ENCODE results near the gene ITPR3.

ITPR3 gene

DNA sequence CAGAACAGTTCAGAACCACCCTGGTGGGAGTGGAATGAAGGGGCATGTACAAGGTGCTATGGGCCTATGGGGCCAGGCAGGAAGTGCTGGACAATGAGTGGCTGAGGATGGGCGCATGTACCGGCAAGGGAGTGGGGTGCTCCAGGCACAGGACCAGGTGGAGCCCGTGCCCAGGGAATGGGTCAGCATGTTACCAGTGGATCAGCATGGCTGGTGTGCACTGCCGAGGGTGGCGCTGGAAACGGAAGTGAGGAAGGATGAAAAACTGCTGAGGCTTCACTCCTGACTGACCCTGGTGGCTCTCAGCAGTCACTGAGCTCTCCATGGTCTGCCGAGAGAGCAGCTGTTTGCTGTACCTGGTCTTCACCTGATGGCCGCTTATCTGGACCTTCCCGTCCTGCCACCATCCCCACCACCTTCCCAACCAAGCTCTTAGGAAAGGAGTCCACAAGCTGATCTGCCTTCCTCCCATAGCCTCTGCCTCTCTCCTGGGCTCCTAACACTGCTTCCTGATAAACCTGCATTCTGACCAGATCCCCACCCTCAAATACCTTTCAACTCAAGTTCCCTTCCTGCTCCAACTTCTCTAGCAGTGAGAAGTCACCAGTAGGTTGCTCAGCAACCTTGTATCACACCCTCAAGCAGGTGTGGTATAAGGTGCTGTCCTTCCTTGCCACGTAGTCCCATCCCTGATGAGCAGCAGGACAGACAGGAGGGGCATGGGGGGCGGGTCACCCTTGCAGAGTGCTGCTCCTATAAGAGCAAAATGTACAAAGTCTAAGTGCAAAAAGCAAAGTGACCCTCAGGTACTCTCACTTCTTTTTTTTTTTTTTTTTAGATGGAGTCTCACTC is 83.3 kb downstream of the ITPR3 start:
- DNase-seq, result no peak

DNA sequence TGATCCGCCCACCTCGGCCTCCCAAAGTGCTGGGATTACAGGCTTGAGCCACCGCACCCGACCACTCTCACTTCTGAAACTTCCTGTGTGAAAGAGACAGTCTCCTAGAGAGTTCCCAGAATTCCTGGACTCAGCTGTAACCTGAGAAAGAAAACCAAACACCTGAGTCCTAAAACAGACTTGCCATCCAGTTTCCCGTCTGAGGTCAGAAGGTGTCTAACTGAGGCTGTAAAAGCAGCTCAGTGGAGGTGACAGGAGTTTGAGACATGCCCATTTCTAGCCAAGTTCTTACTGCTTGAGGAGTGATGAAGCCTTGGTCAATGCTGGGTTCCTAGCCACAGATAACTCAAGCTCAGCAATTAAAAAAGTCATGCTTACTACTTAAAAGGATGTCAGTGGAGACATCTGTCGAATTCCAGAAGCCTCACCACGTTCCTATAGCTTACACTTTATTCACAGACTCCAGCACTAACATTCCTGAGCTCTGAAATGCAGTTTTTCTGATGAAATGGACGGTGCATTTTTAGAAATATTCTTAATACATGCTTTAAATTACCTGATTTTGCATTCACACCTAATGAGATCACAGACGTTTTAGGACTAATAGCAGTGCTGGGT is 84.3 kb downstream of the ITPR3 start:
- DNase-seq, result no peak

DNA sequence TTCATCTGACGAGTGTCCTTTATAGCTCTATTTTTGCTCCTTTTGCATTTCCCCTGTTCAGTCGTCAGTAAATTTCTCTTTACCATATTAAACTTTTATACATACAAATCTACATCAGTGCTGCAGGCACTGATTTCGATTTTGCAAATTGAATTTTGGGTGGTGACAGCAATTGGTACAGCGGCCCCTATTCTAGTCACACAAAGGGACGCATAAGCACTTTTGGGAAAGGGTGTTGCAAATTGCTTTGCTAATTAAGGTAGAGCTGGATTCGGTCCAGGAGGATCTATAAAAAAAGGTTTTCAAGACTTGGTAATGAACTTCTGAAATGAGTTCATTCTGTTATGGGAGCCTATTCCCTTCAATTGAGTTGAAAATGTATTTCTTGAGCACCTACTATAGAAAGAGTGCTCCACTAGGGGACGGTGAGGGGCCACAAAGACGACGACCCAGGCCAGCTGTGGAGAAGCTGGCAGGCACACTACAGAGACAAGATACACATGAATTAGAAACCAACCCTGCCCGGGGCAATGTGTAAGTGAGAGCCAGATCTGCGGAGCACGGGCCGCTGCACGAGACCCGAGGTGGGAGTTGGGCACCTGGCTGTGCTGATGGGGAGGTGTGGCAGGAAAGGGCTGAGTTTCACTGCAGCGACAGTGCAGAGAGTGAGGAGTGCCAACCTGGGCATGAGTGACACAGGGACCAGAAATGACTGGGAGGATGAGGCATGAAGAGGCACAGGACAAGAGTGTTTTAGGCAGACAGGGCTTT is 85.0 kb downstream of the ITPR3 start:
- DNase-seq, result no peak

DNA sequence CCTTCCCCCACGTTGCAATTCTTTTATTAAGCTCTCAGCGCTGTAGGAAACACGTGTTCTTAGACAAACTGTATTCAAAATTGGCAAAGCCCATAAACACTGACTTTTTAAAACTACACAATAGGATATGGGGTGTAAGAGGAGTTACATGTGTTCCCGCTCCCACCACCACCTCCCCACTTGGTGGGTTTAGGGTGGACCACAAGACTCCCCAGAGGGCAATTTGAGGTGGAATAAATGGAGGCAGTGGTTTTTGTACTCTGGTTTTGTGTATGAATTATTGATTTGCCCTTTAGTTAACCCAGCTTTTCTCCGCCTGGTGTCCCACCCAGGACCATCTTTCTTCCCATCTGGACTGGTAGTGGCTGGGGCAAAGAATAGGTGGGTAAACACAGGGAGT is 86.6 kb downstream of the ITPR3 start:
- DNase-seq, result no peak

DNA sequence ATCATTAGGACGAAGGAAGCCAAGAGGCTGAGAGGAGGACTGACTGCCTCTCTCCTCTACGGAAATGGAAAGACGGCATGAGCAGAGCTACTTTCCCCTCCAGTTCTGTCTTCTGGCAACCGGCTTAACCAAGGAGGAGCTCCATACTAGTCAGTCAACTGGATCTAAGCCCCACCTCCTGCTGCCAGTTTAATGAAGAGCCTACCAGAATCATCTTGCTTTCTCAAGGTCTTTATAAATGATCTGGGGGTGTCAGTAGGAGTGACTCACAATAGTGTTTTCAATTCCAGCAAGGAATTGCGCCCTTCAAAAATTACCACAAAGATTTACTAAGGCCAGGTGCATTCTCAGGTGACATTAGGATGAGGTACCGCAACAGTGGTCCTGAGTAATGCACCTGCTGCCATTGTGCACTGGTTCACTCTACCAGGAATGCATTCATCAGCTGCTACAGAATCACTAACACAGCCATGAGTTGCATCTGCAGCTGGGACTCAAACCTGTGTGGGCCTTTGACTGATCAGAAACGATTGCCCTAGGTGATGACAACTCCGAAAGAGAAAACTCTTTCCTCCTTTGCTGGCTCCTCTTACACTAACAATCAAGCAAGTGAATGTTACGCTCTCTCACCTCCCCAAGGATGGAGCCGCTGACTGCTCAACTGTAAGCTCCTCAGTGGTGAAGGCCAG is 87.5 kb downstream of the ITPR3 start:
- DNase-seq, result no peak

DNA sequence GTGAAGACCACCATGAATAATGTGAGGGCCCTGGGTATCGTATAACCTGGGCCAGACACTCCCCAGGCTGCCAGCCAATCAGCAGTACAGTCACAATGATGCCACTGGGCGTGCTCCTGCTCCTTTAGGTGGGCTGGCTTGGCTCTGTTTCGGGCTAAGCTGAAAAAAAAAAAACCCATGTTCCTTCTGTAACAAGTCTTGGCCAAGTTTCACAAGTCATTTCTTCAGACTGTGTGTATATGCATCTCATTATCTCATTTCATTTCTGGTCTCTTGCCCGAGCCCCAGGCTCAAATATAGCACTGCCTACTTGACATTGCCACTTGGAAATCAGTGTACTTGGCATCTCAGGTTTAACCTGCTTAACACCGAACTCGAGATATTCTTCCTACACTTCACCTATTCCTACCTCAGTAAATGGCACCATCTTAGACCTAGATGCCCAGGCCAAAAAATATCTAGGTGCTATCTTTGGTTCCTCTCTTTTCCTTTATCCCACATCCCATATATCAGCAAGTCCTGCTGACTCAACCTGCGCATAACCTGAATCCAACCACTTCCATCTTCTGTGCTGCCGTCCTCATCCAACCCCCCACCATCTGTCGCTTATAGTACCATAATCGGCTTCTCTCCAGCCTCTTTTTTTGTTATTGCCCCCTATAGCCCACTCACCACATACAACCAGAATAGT is 88.6 kb downstream of the ITPR3 start:
- DNase-seq, result no peak

DNA sequence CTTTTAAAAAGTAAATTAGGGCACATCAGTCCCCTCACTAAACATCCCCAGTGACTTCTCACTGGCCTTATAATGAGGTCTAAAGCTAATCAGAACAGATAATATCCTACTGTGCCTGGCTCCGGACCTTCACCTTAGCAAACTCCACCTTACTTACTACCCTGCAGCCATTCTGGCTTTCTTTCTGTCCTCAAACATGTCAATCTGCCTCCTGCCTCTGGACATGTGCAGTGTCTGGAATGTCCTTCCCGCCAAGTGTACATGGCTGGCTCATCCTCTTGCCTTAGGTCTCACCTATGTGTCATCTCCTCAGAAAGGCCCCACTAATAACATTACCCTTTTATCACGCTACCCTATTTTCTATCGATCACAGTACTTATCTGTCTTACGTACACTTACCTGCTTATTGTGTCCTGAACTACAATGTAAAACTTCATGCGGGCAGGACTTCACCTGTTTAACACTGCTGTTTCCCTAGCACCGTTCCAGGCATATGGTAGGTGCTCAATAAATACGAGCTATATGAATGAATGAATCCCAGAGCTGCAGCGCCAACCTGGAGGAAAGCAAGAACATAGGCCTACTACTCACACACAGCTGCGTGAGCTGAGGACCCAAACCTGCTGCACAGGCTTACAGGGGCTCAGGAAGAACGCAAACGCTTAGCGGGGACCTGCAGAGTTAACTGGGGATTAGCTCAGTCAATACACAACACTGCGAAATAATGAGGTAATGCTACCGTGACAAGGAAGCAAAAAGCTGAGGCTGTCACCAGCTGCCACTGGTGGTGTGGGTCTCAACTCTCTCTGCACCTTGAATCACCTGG is 89.4 kb downstream of the ITPR3 start:
- DNase-seq, result peak in 1 of 5 experiments; percentile 52

DNA sequence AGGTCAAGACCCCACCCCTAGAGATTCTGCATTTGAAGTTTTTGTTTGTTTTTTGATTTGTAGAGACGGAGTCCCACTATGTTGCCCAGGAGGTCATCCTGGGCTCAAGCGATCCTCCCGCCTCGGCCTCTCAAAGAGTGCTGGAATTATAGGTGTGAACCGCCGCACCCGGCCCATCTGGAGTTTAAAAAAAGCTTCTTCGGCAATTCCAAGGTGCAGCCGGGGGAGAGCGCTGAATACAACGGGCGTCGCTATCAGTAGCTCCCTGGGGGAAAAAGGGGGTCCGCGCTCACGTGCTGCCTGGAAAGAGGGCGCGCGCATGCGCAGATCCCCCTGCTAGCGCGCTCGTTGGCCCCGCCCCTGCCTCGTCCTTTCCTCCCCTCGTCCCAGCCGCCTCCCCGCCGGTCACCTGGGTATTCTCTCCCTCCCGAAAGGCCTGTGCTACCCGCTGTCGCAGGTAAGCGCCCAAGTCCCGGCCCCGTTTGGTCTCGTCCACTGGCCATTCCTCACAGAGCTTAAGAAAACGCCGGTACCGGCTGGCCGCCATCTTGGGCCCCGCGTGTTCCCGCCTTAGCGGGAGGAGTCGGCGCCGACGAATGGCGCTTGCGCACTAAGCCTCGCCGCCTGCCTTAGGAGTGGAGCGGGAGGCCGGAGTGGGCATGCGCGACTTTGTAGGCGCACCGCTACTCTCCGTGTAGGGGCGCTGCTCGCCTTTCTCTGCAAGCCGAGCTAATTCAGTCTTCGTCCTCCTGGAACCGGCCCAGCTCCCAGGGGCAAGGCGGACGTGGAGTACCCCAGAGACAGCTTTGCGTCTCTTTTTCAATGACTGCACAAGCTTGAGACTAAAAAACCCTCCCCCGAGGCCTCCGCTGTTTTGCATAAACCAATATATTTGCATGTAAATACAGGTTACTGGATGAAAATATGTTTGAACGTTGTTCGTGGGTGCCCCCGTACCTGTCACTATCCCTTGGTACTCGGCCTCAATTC is 90.3 kb downstream of the ITPR3 start, which contains the start of gene UQCC2:
UQCC2 (minus strand) TSS at position 561 of the 990 bp plus-strand sequence; CDS start at position 547, 14 bp downstream.
- peak; percentile 92 to 98 (median 96) for DNase-seq

DNA sequence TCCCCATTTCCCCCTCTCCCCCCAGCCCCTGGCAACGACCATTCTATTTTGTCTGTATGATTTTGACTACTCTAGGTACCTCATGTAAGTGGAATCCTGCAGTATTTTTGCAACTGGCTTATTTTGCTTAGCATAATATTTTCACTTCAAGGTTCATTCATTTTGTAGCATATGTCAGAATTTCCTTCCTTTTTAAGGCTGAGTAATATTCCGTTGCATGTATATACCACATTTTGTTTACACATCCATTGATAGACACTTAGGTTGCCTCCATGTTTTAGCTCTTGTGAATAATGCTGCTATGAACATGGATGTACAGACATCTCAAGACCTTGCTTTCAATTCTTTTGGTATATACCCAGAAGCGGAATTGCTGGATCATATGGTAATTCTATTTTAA is 91.8 kb downstream of the ITPR3 start:
- DNase-seq, result no peak

DNA sequence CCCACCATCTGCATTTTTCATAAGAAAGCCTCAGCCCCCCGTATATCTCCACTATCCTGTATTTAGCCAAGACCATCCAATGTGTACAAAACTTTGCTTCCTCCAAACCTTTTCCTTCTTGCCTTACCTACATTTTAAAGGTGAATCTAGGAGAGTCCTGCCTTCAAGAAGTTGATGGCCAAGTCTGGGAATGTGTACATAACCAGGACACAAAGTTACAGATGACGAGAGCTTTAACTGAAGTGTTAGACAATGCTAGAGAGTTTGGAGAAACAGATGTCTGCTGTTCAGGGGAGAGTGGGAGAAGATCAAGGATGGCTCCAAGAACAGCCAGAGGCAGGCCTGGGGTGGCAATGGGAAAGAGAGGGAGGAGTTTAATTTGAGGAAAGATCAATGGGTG is 92.7 kb downstream of the ITPR3 start:
- no peak for DNase-seq

DNA sequence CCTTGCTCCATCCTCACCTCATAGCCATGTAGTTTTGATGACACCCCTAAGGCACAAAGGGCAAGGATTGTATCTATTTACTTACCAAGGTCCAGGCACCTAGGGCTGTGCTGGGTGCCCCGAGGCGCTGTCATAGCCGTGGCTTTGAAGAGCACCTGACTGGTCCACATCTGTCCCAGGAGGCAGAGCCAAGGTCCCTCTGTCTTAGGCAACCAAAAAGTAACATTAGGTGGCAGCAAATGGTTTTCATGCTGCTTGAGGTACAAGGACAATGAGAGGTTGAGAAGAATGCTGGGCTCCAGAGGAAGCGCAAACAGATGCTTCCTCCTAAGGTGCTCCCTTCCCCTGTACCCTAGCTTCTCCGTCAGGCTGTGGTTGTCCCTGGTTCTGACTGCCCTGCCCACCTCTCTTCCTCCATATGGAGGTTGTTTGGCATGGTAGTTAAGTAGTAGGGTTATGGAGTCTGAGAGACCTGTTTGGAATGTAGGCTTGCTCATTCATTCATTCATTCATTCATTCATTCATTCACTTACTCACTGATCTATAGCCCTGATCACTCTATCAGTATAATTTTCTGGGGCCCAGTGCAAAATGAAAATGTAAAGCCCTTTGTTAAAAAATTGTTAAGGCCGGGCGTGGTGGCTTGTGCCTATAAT is 93.4 kb downstream of the ITPR3 start:
- DNase-seq, result no peak

DNA sequence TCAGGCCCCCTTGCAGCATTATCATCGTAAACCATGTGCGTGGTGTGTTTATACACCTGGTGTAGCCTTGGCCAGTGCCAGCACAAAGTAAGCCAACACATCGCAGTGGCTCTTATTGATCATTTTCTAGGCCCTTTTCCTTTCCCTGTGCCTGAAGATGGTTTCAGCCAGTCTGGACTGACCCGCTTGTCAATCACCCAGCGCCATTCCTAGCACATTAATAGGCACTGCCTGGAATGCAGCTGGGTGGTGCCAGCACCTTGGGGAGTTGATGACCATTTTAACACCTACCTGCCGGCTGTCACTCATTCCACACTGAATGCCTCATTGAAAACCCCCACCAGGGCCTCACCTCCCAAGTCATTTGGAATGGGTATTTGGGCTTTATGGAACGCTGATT is 95.3 kb downstream of the ITPR3 start:
- no peak for DNase-seq

DNA sequence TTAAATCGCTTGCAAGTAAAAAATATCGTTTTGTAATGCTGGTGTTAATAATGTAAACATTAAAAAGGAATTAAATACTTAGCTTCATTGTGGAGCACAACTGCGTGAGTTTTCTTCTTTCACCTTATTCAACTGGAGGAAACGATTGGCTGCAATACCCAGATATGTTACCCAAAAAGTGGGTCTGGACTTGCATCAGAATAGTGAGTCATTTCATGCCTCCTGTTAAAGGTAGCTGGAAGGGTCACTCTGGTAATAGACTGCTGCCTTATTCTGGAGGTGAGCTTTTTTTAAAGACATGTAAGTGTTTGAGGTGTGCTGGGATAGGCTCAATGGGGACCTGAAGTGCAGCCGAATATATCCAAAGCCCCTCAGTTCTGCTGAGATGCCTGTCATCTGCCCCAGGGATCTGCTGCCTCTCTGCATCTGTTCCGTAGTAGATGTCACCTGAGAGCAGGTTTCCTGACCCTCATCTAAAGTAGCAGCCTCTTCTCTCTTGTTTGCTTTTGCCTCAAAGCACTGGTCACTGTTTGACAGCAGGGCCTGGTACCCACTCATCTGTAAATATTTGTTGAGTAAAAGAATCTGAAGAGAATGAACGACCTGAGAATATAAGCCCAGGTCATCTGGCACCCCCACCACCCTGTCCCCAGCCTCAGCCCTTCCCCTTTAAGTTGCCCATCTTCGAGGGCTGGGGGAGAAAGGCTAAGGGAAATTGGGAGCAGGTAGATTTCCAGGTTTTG is 95.9 kb downstream of the ITPR3 start:
- DNase-seq, result no peak

DNA sequence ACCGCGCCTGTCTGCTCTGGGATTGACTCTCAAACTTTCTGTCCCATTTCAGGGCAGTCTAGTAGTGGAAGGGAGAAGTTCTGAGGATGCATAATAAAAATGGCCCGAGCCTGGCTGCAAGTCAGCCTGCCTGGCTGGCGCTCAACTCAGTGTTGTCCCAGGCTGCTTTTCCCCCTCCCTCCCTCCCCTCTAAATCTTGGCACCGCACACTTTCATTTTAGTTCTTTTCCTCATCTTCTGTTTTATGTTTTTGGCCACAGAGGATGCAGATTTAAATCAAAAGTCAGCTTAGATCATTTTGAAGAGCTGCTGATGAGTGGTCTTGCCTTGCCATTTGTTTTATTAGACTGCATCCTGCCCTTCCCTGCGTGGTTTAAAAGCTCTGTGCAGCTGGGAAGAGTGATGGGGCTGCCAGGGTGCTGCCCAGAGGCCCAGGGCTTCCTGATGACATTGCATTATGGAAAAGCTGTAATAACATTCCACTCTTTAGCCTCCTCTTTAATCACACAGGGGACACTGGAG is 96.9 kb downstream of the ITPR3 start:
- DNase-seq, result no peak

DNA sequence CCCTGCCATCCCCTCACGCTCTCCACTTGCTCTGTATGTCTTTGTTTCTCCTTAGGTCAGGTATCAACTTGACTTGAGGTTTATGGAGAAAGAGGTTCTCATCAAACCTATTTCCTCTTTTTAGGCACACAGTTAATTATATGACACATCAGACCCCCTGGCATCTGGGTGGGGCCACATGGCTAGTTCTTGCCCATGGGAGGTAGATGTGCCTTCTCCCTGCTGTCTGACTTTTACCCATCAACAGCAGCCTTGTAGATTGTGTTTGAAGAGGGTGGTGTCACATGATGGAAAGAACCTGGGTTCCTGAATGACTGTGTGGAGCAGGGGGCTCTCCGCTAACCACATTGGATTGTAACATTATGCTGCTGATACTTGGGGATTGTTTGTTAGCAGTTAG is 97.6 kb downstream of the ITPR3 start:
- no peak for DNase-seq

DNA sequence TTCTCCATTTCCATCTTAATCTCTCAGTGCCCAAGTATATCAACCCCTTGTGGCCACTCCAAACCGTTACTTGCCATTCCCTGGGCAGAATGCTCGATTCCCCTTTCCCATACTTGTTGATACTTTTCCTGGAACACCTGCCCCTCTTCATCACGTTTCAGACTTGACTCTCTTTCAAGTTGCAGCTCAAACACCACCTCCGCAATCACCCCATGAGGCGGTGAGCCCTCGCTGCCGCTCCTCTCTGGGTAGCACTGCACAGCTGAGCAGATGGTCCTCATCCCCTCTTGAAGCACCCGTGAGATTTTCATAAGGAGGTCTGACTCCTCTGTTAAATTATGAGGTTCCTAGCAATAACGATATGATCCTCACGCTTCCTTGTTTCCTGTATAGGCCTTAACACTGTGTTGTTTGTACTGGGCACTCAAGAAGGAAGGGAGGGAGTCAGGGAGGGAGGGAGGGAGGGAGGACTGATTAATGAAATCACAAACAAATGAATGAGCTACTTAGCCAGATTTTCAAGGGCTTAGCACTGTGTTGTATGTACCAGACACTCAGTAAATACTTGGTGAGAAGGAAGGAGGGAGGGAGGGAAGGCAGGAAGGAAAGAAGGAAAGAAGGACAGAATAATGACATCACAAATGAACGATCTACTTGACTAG is 98.3 kb downstream of the ITPR3 start:
- DNase-seq, result no peak

DNA sequence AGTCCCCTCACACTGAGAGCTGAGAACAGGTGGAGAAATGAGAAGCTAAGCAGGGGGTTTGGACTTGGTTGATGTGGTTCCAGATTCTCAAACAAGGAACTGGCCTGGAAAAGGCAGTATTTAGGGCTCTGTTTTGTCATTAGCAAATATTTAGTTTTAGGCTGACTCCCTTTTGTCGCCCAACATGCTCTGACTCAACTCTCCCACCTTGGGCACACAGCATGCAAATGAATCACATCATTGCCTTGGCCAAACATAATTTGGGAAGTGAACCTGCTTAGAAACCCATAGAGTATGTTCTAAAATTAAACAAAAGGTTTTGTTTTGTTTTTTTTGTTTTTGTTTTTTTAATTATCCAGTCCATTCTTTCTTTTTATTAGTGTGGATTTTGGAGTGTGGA is 99.9 kb downstream of the ITPR3 start:
- DNase-seq, result no peak

DNA sequence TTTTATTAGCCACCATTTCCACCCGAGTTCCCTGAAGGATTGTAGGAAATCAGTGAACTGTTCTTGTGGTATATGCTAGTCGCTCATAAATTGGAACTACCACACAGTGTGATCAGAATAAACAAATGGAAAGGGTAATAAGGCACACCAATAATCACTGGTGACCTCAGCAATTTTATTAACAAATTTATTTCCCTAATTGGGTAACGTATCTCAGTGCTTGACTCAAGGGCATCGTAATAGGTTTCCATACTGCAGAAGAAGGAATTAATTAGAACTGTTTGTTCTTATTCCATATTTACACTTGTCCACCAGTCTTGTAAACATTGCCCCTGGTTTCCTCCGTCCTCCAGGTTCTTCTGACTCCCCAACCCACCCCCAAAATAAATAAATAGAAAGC is 100.4 kb downstream of the ITPR3 start:
- DNase-seq, result no peak
